Loucy (cell line): ENCODE data around the gene SEMA3D.

Experiments used
- H2AFZ ChIP-seq: fragments of 200-600 bp; sonication (generic); 2 replicates; pipeline ENCODE4 v1.6.0; 2016; ENCODE audit warnings: antibody characterized with exemption, mild to moderate bottlenecking, low read length, moderate library complexity
- H3F3A ChIP-seq: fragments of 200-600 bp; 2 replicates; pipeline ENCODE4 v1.6.0; 2016; ENCODE audit warnings: antibody characterized with exemption, low read depth, mild to moderate bottlenecking
- H3K27me3 ChIP-seq: fragments of 200-600 bp; sonication (generic); 2 replicates; pipeline ENCODE4 v1.6.1; 2014; ENCODE audit warnings: low read length, mild to moderate bottlenecking; ENCODE audit not compliant: insufficient read depth, poor library complexity, severe bottlenecking
- H3K36me3 ChIP-seq: fragments of 200-600 bp; sonication (generic); 2 replicates; pipeline ENCODE4 v1.6.1; 2016; ENCODE audit warnings: low read length; ENCODE audit not compliant: insufficient read depth
- H3K4me1 ChIP-seq: fragments of 200-600 bp; sonication (generic); 2 replicates; pipeline ENCODE4 v1.5.1; 2014; ENCODE audit warnings: low read length, mild to moderate bottlenecking; ENCODE audit not compliant: insufficient read depth, poor library complexity, severe bottlenecking
- H3K4me2 ChIP-seq: fragments of 200-600 bp; sonication (generic); 2 replicates; pipeline ENCODE4 v1.6.0; 2014; ENCODE audit warnings: antibody characterized with exemption, low read length, low read depth, mild to moderate bottlenecking; ENCODE audit not compliant: poor library complexity, severe bottlenecking
- H3K4me3 ChIP-seq: fragments of 200-600 bp; sonication (generic); 2 replicates; pipeline ENCODE4 v1.5.1; 2014; ENCODE audit warnings: low read length, mild to moderate bottlenecking, mixed read lengths; ENCODE audit not compliant: poor library complexity, severe bottlenecking
- H3K79me2 ChIP-seq: fragments of 200-600 bp; sonication (generic); 2 replicates; pipeline ENCODE4 v1.6.1; 2014; ENCODE audit warnings: low read length; ENCODE audit not compliant: insufficient read depth
- H3K9ac ChIP-seq: fragments of 200-600 bp; sonication (generic); 2 replicates; pipeline ENCODE4 v1.6.0; 2014; ENCODE audit warnings: mild to moderate bottlenecking, low read depth, low read length, moderate library complexity; ENCODE audit not compliant: poor library complexity, severe bottlenecking
- H3K9me2 ChIP-seq: fragments of 200-600 bp; sonication (generic); replicated peaks from 2 replicates; pipeline ENCODE4 v1.6.1; 2016; ENCODE audit warnings: low read depth, low read length, mixed read lengths
- H3K9me3 ChIP-seq: fragments of 200-600 bp; sonication (generic); 2 replicates; pipeline ENCODE4 v1.6.1; 2014; ENCODE audit warnings: mild to moderate bottlenecking, antibody characterized with exemption, low read length, low read depth; ENCODE audit not compliant: insufficient read depth
- H4K20me1 ChIP-seq: fragments of 200-600 bp; sonication (generic); 2 replicates; pipeline ENCODE4 v1.6.0; 2014; ENCODE audit warnings: antibody characterized with exemption, low read length, mild to moderate bottlenecking; ENCODE audit not compliant: insufficient read depth, poor library complexity, severe bottlenecking
- CTCF ChIP-seq: fragments of 200-600 bp; sonication (generic); conservative IDR thresholded peaks from 2 replicates; pipeline ENCODE4 v1.5.1; 2014; ENCODE audit warnings: mild to moderate bottlenecking, antibody characterized with exemption, low read length
- EZH2phosphoT487 ChIP-seq: fragments of 200-600 bp; IDR thresholded peaks from 2 replicates; pipeline ENCODE4 v1.6.1; 2018; ENCODE audit warnings: antibody characterized with exemption, mild to moderate bottlenecking, moderate library complexity, borderline replicate concordance

Gene SEMA3D

GRCh38 chr7:85038466-85038865 is 148.4 kb downstream of the SEMA3D start:
- H3K4me2 ChIP-seq = no peak overlapping the region
- H3K9me2 ChIP-seq = no peaks in the 10 kb centered on the region

GRCh38 chr7:85033263-85033662 is 153.6 kb downstream of the SEMA3D start:
- H3K9me2 ChIP-seq = no peaks in the 10 kb centered on the region
- no peaks in the 10 kb centered on the region for H3K36me3 ChIP-seq
- no peaks in the 10 kb centered on the region for H3K9me3 ChIP-seq
- no peaks in the 10 kb centered on the region for H3K27me3 ChIP-seq
- H3F3A ChIP-seq = no peaks in the 10 kb centered on the region
- no peak overlapping the region for H3K9ac ChIP-seq
- no peaks in the 10 kb centered on the region for H3K79me2 ChIP-seq
- no peak overlapping the region for H3K4me3 ChIP-seq
- H4K20me1 ChIP-seq = no peaks in the 10 kb centered on the region
- 0 out of 2 replicates have a peak overlapping the region, but pooled peaks have one; percentile 6 for H2AFZ ChIP-seq
- no peak overlapping the region for H3K4me2 ChIP-seq
- no peak for TF ChIP-seq EZH2phosphoT487
- no peak for TF ChIP-seq CTCF
- no peaks in the 10 kb centered on the region for H3K4me1 ChIP-seq

More at GRCh38 chr7:85038466-85038865, 148.4 kb downstream of the SEMA3D start:
- Histone ChIP-seq H3K79me2 (no peaks in the 10 kb centered on the region), H3K9ac (no peak overlapping the region), H3K36me3 (no peaks in the 10 kb centered on the region), H3K4me1 (no peaks in the 10 kb centered on the region), H3F3A (no peaks in the 10 kb centered on the region), H3K4me3 (no peak overlapping the region), H3K9me3 (no peaks in the 10 kb centered on the region), H4K20me1 (no peaks in the 10 kb centered on the region), H3K27me3 (no peaks in the 10 kb centered on the region), H2AFZ (no peak overlapping the region)
- TF ChIP-seq CTCF (no peak), EZH2phosphoT487 (no peak)

GRCh38 chr7:85031475-85031874 is 155.4 kb downstream of the SEMA3D start:
- Histone ChIP-seq H3K4me2 (no peak overlapping the region), H3K4me1 (no peaks in the 10 kb centered on the region), H3K9me2 (no peaks in the 10 kb centered on the region), H3K27me3 (no peaks in the 10 kb centered on the region), H2AFZ (no peak overlapping the region), H3K36me3 (no peaks in the 10 kb centered on the region), H3K9me3 (no peaks in the 10 kb centered on the region), H3K9ac (no peak overlapping the region), H3F3A (no peaks in the 10 kb centered on the region), H3K79me2 (no peaks in the 10 kb centered on the region), H3K4me3 (no peak overlapping the region), H4K20me1 (no peaks in the 10 kb centered on the region)
- TF ChIP-seq EZH2phosphoT487 (no peak), CTCF (no peak)
